SK-N-SH (cell line): ENCODE results near the gene SKI. TPM values are rescaled to one million over a fixed set of nuclear protein-coding genes. Genes with fewer than 3 reads are reported as not detected.

Experiments used
- CTCF ChIA-PET: fragments of 300-600, 350-600 bp; formaldehyde crosslinking; extraction: SDS; loops from one replicate; lab custom pipeline; 2021; lab: Yijun Ruan, JAX
- POLR2A ChIA-PET: fragments of 350-600 bp; sonication (Branson Sonifier 250); formaldehyde crosslinking; extraction: SDS; loops from one replicate; lab custom pipeline; 2020; ENCODE audit warnings: antibody characterized with exemption, inconsistent platforms; lab: Yijun Ruan, JAX
- DNase-seq: peaks from one replicate; pipeline ENCODE4 v3.0.0; 2012
- H2AFZ ChIP-seq: fragments of 200-600 bp; sonication (generic); 2 replicates; pipeline ENCODE4 v1.8.1; 2016; ENCODE audit warnings: antibody characterized with exemption, mild to moderate bottlenecking, low read depth
- H3F3A ChIP-seq: fragments of 200-600 bp; sonication (generic); replicated peaks from 2 replicates; pipeline ENCODE3; 2016; ENCODE audit warnings: antibody characterized with exemption, mild to moderate bottlenecking; ENCODE audit not compliant: insufficient read depth
- H3K27ac ChIP-seq, 2 experiments: fragments of 200-500 bp in 1 of 2; fragments of 200-600 bp in 1 of 2; sonication (Bioruptor generic) in 1 of 2; sonication (generic), shearing (Covaris generic) in 1 of 2; 2 replicates each; pipeline versions ENCODE4 v1.5.1 to v1.6.1; 2014 to 2016; ENCODE audit warnings: low read depth in 2 of 2, inconsistent platforms in 1 of 2, low read length in 1 of 2, mild to moderate bottlenecking in 1 of 2, mixed read lengths in 1 of 2
- H3K27me3 ChIP-seq: fragments of 200-600 bp; sonication (generic), shearing (Covaris generic); 2 replicates; pipeline ENCODE4 v1.6.1; 2016; ENCODE audit warnings: mixed run types; ENCODE audit not compliant: insufficient read depth
- H3K36me3 ChIP-seq, 2 experiments: fragments of 200-500 bp in 1 of 2; fragments of 200-600 bp in 1 of 2; sonication (Bioruptor generic) in 1 of 2; sonication (generic) in 1 of 2; replicated peaks in 1 of 2; 2 replicates each; pipeline versions ENCODE3 to v1.5.1; 2014 to 2016; ENCODE audit warnings: low read length in 1 of 2, mild to moderate bottlenecking in 1 of 2; ENCODE audit not compliant: insufficient read depth in 2 of 2, control insufficient read depth in 1 of 2
- H3K4me1 ChIP-seq, 2 experiments: fragments of 200-500 bp in 1 of 2; fragments of 200-600 bp in 1 of 2; sonication (Bioruptor generic) in 1 of 2; sonication (generic), shearing (Covaris generic) in 1 of 2; 2 replicates each; pipeline versions ENCODE4 v1.5.1 to v1.6.1; 2014 to 2016; ENCODE audit warnings: low read depth in 1 of 2, low read length in 1 of 2, mixed run types in 1 of 2; ENCODE audit not compliant: insufficient read depth in 2 of 2, control insufficient read depth in 1 of 2
- H3K4me2 ChIP-seq: fragments of 200-600 bp; sonication (generic), shearing (Covaris generic); 2 replicates; pipeline ENCODE4 v1.6.1; 2017; ENCODE audit warnings: mixed run types
- H3K4me3 ChIP-seq, 2 experiments: fragments of 200-500 bp in 1 of 2; fragments of 200-600 bp in 1 of 2; sonication (Bioruptor generic) in 1 of 2; sonication (generic), shearing (Covaris generic) in 1 of 2; 2 replicates each; pipeline versions ENCODE4 v1.5.1 to v1.8.1; 2014 to 2016; ENCODE audit warnings: low read depth in 2 of 2, inconsistent platforms in 1 of 2, low read length in 1 of 2, mild to moderate bottlenecking in 1 of 2, mixed read lengths in 1 of 2, moderate library complexity in 1 of 2
- H3K79me2 ChIP-seq: fragments of 200-600 bp; sonication (generic); 2 replicates; pipeline ENCODE4 v1.8.1; 2017; ENCODE audit warnings: mild to moderate bottlenecking; ENCODE audit not compliant: insufficient read depth
- H3K9ac ChIP-seq: fragments of 200-600 bp; sonication (generic); 2 replicates; pipeline ENCODE4 v1.6.1; 2017; ENCODE audit warnings: mixed run types
- H3K9me2 ChIP-seq: fragments of 200-600 bp; sonication (generic); 2 replicates; pipeline ENCODE4 v1.6.1; 2017; ENCODE audit warnings: mixed run types
- H3K9me3 ChIP-seq: fragments of 200-600 bp; sonication (generic); 2 replicates; pipeline ENCODE4 v1.6.1; 2017; ENCODE audit warnings: mixed run types, mild to moderate bottlenecking, moderate library complexity
- H4K20me1 ChIP-seq: fragments of 200-600 bp; sonication (generic); 2 replicates; pipeline ENCODE4 v1.6.1; 2017; ENCODE audit warnings: mild to moderate bottlenecking, mixed run types; ENCODE audit not compliant: insufficient read depth
- ELF1 ChIP-seq: IDR thresholded peaks from 2 replicates; pipeline ENCODE4 v1.4.0; 2012
- EP300 ChIP-seq, 2 experiments: IDR thresholded peaks; 2 replicates each; pipeline versions ENCODE4 v1.4.0 to v1.6.1; 2012; ENCODE audit warnings: borderline replicate concordance in 1 of 2, low read depth in 1 of 2, low read length in 1 of 2
- GABPA ChIP-seq: IDR thresholded peaks from 2 replicates; pipeline ENCODE4 v1.4.0; 2012; ENCODE audit warnings: low read depth, mild to moderate bottlenecking
- MAX ChIP-seq: IDR thresholded peaks from 2 replicates; pipeline ENCODE4 v1.4.0; 2012; ENCODE audit warnings: low read depth
- MXI1 ChIP-seq: IDR thresholded peaks from 2 replicates; pipeline ENCODE4 v1.6.1; 2012; ENCODE audit warnings: mild to moderate bottlenecking, low read depth, low read length, improper control_type of control experiment
- NFIC ChIP-seq: IDR thresholded peaks from 2 replicates; pipeline ENCODE4 v1.4.0; 2012; ENCODE audit warnings: borderline replicate concordance
- NRF1 ChIP-seq: IDR thresholded peaks from 2 replicates; pipeline ENCODE4 v1.6.1; 2012; ENCODE audit warnings: low read depth, mild to moderate bottlenecking, low read length
- PBX3 ChIP-seq: IDR thresholded peaks from 2 replicates; pipeline ENCODE4; 2012
- RAD21 ChIP-seq: IDR thresholded peaks from 2 replicates; pipeline ENCODE4 v1.6.1; 2012; ENCODE audit warnings: mild to moderate bottlenecking, low read length
- REST ChIP-seq: IDR thresholded peaks from 2 replicates; pipeline ENCODE4 v1.6.1; 2012; ENCODE audit warnings: mild to moderate bottlenecking, low read depth, low read length, moderate library complexity
- RXRA ChIP-seq: IDR thresholded peaks from 2 replicates; pipeline ENCODE4 v1.4.0; 2012; ENCODE audit warnings: low read depth, mild to moderate bottlenecking, borderline replicate concordance
- SIN3A ChIP-seq: IDR thresholded peaks from 2 replicates; pipeline ENCODE4 v1.6.1; 2012; ENCODE audit warnings: low read depth, mild to moderate bottlenecking, low read length, moderate library complexity, borderline replicate concordance
- TEAD4 ChIP-seq: IDR thresholded peaks from 2 replicates; pipeline ENCODE4 v1.4.0; 2012; ENCODE audit warnings: mild to moderate bottlenecking, borderline replicate concordance; ENCODE audit not compliant: insufficient read depth
- USF2 ChIP-seq: fragments of 150-350 bp; IDR thresholded peaks from 2 replicates; pipeline ENCODE4 v1.6.1; 2017; ENCODE audit warnings: antibody characterized with exemption, low read length, low read depth, borderline replicate concordance
- YY1 ChIP-seq: IDR thresholded peaks from 2 replicates; pipeline ENCODE4 v1.4.0; 2012; ENCODE audit warnings: low read depth, mild to moderate bottlenecking
- ZBTB33 ChIP-seq: IDR thresholded peaks from 2 replicates; pipeline ENCODE4 v1.4.0; 2012; ENCODE audit warnings: low read depth, borderline replicate concordance
- WGBS: methylation state at CpG from one replicate; pipeline ENCODE4 v1.1.6; 2017; ENCODE audit warnings: low lambda C conversion rate; 5-methylcytosine and 5-hydroxymethylcytosine counted together
- polyA plus RNA-seq, 3 experiments: library from polyadenylated mRNA; depleted of rRNA; stranded (reverse); fragments of >200 nt; gene quantifications; 2 replicates each; pipeline ENCODE4 v1.2.3, GENCODE V29; 2012

SKI gene
- polyA plus RNA-seq, 1 of the 3 experiments (the other 2 are of a cell fraction): 7.2 TPM

GRCh38 chr1:2282556-2283270 lies 54.6 kb downstream of the SKI start:
- Histone ChIP-seq H4K20me1 (peaks cover 62% of the 10 kb centered on the region), H3K27ac (no peak overlapping the region), H2AFZ (no peak overlapping the region), H3K9me3 (no peaks in the 10 kb centered on the region), H3K27me3 (no peaks in the 10 kb centered on the region), H3K9me2 (no peaks in the 10 kb centered on the region), H3K36me3 (no peaks in the 10 kb centered on the region), H3F3A (no peaks in the 10 kb centered on the region), H3K9ac (no peak overlapping the region), H3K4me1 (peaks cover 0 to 37% of the 10 kb centered on the region in 2 experiments; a peak in 1 of 4 replicates), H3K4me3 (no peak overlapping the region), H3K79me2 (peaks cover 69% of the 10 kb centered on the region), H3K4me2 (no peak overlapping the region)
- no peak for TF ChIP-seq TEAD4
- TF ChIP-seq REST: no peak
- TF ChIP-seq ELF1: no peak
- TF ChIP-seq RXRA: no peak
- no peak for TF ChIP-seq GABPA
- no peak for TF ChIP-seq EP300 (IDR thresholded peaks at IDR 0.05; ENCODE audit: borderline replicate concordance in 1 of 2, low read depth in 1 of 2, low read length in 1 of 2)
- no peak for TF ChIP-seq PBX3
- no peak for TF ChIP-seq NFIC
- TF ChIP-seq MXI1: no peak
- no peak for TF ChIP-seq USF2
- no peak for TF ChIP-seq RAD21
- TF ChIP-seq MAX: no peak
- TF ChIP-seq SIN3A: no peak
- no peak for TF ChIP-seq YY1
- no peak for TF ChIP-seq ZBTB33
- TF ChIP-seq NRF1: no peak
- DNase-seq: no peak
- CTCF ChIA-PET: interaction anchor here (2.0 kb wide), 1 partner anchor 99 kb away, joined by 7 read pairs; no protein-coding TSS in a partner anchor
- POLR2A ChIA-PET: no interaction called here
- WGBS: 90% methylated on average over 2 of the region's 29 CpGs
